Superior temporal gyrus (tissue), 1 donor: ENCODE measurements around the gene FBN1.

Experiments
- DNase-seq: peaks from one replicate; pipeline ENCODE4 v3.0.0-alpha.2; 2016; ENCODE audit errors: extremely low spot score

FBN1 gene

GRCh38 chr15:48622237-48622636, 23.3 kb downstream of the FBN1 start:
- DNase-seq = no peak

- DNase-seq = no peak
Observed at GRCh38 chr15:48619446-48619845, 26.1 kb downstream of the FBN1 start.

DNA sequence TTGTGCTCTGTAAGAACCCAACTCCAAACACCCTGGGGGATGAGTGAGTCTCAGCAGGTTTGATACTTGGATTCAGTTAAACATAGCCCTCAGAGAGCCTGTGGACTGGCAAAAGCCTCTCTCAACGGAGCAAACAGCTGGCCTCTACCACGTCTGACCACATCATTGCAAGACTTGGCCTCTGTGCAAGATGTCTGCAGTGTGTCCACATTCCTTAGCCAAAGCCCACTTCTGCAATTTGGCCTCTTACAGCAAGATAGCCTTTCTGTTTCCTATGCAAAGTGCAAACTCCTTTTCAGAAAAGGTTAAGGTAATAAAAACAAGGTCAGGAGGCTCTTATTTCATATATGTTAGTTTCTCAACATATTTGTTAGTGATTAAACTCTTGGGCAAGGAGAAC, 27.9 kb downstream of the FBN1 start:
- DNase-seq = no peak

DNA sequence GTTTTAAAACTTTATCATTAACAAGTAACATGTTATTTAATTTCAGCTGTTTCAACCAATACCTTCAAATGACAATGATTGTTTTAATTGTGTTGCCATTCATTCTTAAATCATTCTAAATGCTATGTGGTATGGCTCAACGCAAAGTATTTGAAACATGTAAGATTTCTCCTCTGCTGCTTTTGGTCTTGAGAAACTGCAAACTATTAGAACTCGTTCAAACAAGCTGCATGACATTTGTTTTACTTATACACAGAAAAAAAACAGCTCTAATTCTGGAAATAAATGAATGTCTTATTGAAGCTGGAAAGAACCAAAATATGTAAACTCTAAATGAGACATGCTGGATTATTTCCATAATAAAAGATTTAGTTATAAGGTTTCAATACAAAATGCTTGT, 29.3 kb downstream of the FBN1 start:
- DNase-seq = no peak

GRCh38 chr15:48614051-48614450, 31.5 kb downstream of the FBN1 start:
- DNase-seq = no peak

DNA sequence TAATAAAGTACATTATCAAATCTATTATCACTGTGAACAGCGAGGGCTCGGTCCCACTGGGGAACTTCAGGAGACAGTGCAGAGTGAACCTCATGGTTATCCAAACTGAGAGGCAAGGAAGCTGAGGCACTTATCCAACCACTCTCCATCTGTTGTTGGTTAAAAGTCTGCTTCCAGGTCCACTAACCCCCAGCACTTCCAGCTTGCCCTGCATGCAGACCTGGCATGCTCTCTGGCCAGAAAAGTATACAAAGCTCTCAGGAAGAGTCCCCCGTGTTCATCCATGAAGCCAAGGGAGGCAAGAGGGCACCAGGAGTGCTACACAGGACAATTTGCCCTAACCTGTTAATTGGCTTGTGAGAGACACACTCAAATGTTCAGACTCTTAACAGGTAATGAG, 36.0 kb downstream of the FBN1 start:
- no peak for DNase-seq

GRCh38 chr15:48607846-48608245, 37.7 kb downstream of the FBN1 start:
- DNase-seq = no peak

- DNase-seq = no peak
Observed at GRCh38 chr15:48604567-48604966, 40.9 kb downstream of the FBN1 start.

DNA sequence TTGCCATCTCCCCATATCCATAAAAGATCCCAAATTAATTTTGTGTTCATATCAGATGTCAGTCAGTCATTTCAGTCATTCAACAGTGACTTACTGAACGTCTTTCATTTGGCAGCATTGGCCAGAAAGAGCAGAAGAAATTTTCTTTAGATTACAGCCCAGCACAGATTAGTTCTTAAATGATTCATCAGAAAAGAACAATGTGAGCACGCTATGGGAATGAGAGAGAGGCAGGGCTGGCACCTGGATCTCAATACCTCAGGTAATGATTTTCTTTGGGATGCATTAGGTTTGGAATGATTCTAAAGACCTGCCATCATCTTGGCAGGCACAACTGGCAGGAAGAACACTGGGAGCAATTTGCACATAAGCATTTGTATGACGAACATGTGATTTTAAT, 41.6 kb downstream of the FBN1 start:
- no peak for DNase-seq

DNA sequence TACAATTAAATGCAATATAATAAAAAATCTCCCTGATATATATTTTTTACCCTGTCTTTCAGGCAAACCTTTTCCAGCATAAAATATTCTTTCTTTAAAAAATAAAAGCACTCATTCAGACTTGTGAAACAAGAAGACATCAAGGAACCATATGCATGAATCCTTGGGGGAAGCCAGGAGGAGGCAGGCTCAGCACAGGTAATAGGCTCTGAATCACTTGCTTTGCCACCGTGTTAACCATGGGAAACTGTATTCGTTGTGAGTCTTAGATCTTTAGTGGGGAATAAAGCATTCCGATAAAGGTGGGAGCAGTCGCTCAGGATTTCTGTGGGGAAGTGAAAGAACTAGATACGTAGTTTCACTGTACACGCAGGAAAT, 42.4 kb downstream of the FBN1 start:
- DNase-seq = no peak

DNA sequence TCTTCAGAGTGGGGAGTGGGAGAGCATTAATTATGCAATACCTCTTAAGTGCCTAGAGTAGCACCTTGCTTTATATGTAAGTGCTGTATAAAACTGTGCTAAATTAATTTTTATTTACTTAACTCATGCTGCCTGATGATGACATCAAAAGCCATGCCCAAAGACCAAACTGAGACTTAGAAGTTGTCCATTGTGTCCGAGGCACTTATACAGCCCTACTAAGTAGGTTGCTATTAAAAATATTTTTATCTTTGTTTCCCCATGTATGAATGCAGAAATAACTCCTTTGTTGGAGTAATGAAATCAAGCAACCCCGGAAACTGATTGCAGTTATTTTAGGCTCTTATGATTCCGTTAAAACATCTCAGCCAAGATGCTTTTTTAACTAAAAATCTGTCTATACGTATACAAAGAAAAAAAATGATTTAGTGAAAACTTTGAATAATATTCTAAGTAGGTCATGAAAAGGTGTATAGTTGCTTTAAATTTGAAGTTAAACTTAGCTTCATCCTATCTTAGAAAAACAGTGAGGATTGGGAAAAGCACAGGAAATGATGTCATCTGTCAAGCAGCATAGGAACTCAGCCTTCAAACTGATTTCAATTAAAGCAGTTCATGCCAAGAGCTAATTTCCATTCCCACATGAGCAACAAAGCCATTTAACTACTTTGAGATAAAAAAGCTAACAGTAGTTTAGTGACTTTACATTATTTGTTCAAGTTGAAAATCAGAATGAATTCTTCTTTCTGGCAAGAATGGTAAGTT, 43.0 kb downstream of the FBN1 start:
- peak; percentile 50 for DNase-seq

- DNase-seq = no peak
Observed at GRCh38 chr15:48601095-48601494, 44.4 kb downstream of the FBN1 start.

- no peak for DNase-seq
Observed at GRCh38 chr15:48596841-48597240, 48.7 kb downstream of the FBN1 start.

DNA sequence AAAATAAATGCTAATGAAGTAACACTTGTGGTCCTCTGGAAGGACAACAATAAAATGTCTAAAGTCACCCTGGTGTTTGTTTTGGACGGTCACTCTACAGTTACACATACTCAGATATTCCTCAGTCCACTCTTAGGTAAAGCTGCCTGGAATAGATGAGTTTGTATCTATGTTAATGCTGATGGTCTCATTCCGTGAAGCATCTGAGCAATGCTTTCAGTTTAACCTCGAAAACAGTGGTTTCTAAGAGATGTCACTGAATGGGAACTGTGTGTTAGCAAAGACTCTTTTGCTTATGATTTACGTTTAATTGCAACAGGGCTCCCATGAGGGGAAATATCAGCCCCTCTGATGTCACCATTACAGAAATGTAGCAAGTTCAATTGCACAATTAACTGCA, 49.1 kb downstream of the FBN1 start:
- no peak for DNase-seq

DNA sequence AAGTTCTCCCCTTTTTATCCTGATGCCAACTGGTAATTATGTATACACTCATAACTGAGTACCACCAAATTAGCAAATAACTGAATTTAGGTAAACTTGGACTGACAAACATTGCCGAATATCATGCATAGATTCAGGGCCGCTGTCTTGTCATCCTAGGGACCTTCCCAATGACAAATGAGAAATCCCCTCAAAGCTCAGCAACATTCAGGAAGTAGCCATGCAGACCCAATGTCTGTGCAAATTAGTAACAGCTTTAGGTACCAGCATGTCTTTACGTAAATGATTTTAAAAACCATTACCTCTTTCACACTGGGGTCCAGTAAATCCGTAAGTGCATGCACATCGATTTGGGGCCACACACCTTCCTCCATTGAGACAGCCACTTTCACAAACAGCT, 49.5 kb downstream of the FBN1 start:
- DNase-seq = no peak

- DNase-seq = no peak
Observed at GRCh38 chr15:48592933-48593332, 52.6 kb downstream of the FBN1 start.

GRCh38 chr15:48592221-48592731, 53.2 kb downstream of the FBN1 start:
- no peak for DNase-seq

DNA sequence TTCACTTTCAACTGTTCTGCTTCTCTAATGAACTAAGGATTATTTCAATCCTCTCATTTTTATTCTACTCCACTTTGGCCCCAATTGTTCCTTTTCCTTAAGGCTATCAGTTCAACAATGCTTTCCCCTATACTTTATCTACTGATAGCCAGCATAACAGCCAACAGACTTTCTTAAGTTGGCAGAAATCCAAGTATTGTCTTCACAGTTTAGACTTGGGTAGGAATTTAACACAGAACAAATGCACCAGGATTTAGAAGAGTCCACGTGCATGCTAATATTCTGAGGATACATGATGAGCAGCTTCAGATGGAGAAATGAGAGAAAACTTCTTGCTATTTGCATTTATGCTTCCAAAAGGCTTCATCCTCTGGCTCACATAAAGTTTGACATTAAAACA, 54.8 kb downstream of the FBN1 start:
- no peak for DNase-seq

- no peak for DNase-seq
Observed at GRCh38 chr15:48584812-48585563, 60.5 kb downstream of the FBN1 start.

DNA sequence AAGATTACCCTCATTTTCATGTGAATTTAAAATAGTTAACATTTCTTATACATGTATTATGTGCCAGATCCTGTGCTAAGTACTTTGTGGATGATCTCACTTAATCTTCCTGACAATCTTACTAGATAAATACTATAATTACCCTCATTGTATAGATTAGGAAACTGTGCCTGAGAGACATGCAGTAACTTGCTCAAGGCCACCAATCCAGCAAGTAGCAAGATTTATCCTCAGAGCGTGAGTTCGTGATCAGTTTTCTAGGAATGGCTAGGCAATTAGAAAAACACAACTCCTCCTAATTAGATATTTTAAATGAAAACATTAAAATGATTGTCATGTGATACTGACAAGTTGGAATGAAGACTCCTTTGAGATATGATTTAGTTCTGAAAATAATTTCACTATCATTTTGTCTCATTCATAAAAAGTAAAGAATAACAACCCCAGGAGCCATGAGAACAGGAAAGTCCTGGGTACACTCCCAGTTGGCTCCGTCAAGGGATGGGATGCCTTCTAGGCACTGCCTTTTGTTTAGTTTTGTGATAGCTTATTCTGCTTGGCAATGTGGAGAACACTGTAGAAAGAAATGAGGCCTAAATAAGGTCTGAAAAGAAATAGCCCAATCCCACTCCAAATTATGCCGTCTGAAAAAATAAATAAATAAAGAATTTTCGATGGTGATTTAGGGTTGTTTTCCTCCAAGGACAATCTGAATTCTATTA, 61.3 kb downstream of the FBN1 start:
- no peak for DNase-seq

GRCh38 chr15:48582452-48583247, 62.9 kb downstream of the FBN1 start:
- no peak for DNase-seq

- DNase-seq = no peak
Observed at GRCh38 chr15:48581219-48581618, 64.3 kb downstream of the FBN1 start.
